HG03103 (cell line): Measurements from ENCODE around the gene ARHGEF2.

ENCODE experiments used
- ATAC-seq: cut with Tn5 transposase; IDR thresholded peaks from one replicate; pipeline ENCODE4 v1.9.1; 2021; ENCODE audit warnings: low read depth; ENCODE audit not compliant: unreplicated experiment

Gene ARHGEF2

GRCh38 chr1:155978325-155978972, at the start of gene ARHGEF2:
Gene ARHGEF2, minus strand, starts transcription at chr1:155978547. Its CDS starts 120 bp downstream, at chr1:155978427.
- ATAC-seq, result no peak

DNA sequence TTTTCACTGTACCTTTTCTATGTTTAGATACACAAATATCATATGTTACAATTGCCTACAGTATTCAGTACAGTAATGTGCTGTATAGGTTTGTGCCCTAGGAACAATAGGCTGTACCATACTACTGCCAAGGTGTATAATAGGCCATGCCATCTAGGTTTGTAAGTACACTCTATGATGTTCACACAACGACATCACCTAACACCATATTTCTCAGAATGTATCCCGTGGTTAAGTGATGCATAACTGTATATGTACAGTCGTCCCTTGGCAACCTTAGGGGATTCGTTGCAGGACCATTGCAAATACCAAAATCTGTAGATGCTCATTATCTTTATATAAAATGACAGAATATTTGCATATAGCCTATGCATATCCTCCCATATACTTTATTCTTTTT, 48.2 kb upstream of the ARHGEF2 start:
- no peak for ATAC-seq

GRCh38 chr1:156025876-156026275, 47.5 kb upstream of the ARHGEF2 start:
- no peak for ATAC-seq

DNA sequence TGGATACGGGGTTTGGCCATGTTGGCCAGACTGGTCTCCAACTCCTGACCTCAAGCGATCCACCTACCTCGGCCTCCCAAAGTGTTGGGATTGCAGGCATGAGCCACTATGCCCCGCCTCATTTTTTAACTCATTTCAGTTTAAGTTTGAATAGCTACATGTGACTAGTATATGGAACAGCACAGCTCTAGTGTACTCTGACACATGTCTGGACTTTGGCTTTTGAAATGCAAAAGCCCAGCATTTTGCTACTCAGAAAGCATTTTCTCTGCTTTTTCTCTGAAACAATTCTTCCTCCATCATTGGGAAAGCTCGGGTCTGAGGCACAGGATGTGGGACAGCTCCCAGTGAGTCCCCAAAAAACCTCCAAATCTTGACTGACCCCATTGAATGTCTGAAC, 46.5 kb upstream of the ARHGEF2 start:
- ATAC-seq, result no peak

DNA sequence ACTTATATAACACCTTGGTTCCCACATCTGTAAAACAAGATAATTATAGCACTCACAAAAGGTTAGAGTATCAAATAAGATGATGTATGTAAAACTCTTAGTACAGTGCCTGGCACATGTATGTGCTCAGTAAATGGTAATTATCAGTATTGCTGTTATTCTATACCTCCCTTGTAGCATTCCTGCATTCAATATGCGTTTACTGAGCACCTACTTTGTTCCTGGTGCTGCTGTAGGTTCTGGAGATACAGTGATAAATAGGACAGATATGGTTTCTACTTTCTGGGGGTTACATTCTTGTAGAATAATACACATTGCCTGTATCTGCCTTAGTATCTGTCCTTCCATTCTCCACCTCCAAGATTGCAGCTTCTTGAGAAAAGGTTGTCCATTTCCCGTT, 43.6 kb upstream of the ARHGEF2 start:
- ATAC-seq, result no peak

DNA sequence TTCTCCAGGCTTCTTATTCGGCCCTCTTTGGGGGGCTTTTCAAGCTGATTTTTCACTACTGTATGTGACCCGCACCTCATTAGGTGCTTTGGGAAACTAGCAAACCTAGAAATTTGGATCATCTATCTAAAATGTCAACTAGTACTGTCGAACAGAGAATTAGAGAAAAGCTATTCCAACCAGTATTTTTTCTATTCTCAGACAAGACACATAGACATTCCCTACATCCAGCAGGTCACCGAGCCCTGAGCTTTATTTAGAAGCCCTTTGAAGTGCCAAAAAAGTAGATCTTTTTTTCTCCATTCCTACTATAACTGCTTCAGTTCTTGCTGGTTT, 42.7 kb upstream of the ARHGEF2 start:
- no peak for ATAC-seq

DNA sequence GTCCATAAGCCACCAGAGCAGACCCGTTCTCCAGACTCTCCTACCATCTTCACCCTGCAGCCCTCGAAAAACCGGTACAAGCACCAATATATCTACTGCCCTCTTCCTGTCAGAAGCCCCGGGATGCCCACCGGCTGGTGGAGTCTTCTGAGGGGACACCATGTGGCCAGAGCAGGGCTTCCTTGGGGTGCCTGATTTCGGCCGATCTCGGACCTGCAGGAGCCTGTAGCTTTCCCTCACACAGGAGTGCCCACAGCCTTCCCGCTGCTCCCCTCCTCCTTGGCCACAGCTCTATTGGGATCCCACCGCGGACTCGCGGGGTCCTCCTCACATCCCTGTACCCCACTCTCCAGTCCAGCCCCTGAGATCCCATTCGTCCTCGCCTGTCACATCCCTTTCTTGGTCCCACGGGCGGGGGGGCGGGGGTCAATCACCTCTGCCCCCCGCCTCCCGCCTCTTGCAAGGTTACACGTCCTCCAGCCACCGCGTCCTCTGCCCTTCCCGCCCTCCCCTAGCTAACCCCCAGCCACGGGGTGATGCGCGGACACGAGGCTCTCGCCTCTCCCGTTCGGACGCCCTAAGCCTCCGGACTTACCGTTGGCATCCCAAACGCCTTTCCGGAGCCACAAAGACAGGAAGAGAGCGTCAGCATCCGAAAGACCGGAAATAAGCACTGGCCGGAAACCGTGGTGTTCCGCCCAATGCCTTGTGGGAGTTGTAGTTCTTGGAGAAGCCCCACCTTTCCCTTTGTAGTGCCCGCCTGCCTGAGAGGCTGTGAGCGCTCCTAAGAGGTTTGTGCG, 42.1 kb upstream of the ARHGEF2 start, which contains the start of gene SSR2:
SSR2 (minus strand) TSS at position 659 of the 800 bp plus-strand sequence. CDS start 784 bp downstream, outside the sequence.
- no peak for ATAC-seq

DNA sequence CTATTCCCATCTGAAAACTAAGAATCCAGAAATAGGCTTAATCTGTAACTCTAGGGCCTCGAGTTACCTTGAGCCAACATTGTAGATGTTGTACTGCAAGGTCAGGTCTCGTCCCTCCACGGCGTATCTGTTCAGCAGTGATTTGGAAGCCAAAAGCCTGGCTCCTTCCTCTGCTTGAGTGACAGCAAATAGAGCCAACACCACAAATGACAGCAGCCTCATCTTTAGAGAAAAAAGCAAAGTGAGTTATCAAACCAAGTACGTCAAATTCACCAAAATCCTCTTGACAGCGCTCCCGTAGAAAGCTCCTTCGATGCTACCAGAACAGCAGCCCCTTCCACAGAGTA, 41.6 kb upstream of the ARHGEF2 start:
- no peak for ATAC-seq

GRCh38 chr1:156014829-156015228, 36.5 kb upstream of the ARHGEF2 start:
- no peak for ATAC-seq

DNA sequence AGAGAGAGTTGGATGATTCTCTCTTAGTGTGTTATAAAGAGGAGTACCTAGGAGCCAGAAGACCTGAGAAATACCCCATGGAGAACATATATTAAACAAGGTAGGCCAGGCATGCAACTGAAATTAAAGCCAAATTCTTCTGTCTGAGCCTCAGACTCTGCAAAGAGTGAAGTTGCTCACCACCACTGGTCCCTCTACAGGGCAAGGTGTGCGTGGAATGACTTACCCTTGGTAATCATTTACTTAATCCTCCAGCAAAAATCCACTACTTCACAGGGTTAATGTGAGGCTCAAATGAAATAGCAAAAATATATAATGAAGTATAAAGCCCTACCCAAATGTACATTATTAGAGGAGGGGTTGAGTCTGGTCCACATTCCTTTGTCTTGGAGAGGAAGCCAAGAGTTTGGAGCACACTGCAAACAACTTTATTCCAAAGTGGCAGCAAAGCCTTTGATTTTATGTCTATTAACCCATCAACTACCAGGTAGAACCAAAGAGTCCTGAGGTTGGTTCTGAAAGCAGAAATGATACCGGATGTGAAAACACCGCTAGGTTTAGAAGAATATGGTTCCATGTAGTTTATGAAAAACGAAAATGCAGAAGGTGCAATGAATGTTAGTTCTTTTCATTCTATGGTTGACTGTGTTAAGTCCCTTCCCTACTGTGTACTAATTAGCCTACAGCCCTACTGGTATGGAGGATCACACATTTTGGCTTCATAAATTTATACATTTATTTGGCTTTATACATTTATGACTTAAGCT, 33.9 kb upstream of the ARHGEF2 start:
- no peak for ATAC-seq

DNA sequence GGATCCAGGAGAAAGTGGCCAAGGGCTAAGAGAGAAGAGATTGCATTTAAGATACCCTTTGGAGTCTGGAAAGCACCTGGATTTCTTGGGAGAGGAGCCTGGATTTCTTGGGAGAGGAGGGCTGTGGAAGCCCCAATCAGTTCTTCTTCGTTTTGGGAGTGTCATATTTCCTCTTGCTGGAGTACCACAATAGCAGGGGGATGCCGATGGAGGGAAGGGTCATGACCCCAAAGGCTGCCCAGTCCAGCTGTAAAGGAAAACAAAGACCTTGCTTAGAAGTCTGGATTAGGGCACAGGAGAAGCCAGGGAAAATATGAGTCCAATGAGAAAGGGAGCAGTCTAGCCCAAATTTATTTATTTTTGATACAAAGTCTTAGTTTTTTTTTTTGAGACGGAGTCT, 31.1 kb upstream of the ARHGEF2 start:
- no peak for ATAC-seq

DNA sequence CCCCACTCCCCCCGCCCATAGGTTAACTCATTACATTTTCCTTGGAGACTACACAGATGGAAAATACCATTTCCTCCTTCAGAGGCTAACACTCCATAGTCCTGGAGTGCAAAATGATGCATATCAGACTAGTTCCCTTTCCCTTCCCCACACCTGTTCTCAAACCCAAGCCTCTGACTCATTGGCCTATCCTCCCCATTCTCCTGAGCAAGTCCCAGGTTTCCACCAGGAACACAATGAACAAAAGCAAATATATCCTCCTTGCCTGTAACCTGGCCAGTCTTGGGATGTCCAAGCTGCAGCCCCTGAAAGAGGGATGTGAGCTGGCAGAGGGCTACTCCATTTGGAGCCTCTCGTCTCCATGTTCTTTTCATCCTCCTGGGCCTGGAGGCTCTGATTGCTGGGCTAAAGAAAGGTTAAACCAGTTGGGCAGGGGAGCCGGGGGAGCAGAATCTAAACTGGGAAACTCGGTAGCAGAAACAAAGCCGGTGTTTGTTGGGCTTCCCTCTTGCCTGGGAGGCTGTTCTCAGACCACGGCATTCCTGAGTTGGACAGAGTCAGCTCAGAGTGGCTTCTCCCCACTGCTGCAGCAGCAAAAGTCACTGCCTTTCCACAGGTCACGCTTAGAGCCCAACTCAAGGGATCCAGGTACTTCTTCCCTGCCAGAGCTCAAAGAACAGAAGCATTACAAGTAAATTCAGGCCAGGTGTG, 28.5 kb upstream of the ARHGEF2 start:
- no peak for ATAC-seq

- ATAC-seq, result no peak
Observed at GRCh38 chr1:156004843-156005584, 26.7 kb upstream of the ARHGEF2 start.

DNA sequence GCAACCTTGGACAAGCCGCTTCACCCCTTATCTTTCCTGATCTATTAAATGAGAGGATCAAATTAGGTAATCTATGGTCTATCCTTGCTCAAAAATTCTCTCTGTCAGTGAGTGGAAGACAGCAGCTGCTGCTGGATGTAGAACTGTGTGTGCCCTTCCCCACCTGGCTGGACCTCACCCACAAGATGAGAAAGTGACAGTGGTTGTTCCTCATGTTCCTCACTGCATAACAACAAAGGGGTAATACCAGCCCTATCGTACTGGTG, 25.5 kb upstream of the ARHGEF2 start:
- no peak for ATAC-seq

- ATAC-seq, result no peak
Observed at GRCh38 chr1:156002188-156002911, 24.0 kb upstream of the ARHGEF2 start.

DNA sequence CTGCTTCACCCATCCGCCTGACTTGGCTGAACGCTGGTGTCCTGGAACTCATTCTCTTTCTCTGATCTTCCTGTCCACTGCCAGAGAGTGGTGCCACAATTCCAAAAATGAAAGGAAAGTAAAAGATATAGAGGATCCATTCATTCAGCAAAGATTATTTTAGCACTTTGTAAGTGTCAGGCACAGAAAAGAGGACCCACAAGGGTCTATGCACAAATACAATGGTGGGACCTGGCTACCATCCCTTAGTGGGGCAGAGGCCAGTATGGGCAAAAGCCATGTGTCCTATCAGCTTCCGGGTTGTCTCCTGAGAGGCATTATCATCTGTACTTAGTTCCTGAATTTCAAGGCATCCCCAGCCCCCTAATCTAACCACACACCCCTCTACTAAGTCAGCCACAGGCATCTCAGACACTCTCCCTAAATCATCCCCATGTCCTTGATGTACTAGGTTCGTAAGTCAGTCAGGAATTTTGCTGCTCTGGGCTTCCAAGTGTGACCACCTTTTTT, 23.4 kb upstream of the ARHGEF2 start:
- no peak for ATAC-seq

DNA sequence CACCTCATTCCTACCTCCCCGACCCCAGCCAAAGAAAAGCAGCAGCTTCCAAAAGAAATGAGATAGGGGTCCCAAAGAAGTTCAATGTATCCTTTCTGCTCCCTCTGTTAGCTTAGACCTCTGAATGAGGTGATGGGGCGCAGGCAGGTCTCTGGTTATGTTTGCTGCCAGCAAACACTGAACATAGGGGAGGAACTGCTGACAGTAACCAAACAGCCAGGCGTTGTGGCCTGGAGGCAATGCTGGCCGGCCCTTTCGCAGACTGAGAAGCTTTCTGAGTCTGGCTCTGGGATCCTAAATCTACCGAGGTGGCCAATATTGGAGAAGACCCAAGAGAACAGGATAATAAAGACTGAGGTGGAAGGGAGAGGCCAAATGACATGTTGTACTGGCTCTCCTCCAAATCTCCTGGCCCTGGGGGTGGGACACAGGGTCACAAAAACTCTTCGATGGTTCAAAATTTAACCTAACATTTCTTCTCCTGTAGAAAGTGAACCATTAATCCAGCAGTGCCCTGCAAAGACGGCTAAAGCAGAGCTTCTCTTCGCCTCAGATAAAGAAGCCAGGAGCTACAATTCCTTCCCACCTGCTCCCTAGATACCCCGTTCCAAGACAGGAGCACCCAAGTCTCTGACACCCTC, 22.8 kb upstream of the ARHGEF2 start:
- ATAC-seq, result no peak

DNA sequence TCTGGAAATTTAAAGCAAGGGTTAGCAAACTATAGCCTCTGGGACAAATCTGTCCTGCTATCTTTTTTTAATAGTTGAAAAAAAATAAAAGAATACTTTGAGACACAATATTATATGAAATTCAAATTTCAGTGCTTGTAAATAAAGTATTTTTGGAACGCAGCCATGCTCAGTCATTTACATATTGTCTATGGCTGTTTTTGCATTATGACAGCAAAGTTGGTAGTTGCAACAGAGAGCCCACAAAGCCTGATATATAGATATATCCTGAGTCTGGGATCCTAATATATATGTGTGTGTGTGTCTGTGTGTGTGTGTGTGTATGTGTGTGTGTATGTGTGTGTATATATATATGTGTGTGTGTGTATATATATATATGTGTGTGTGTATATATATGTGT, 21.6 kb upstream of the ARHGEF2 start:
- ATAC-seq, result no peak

GRCh38 chr1:155996166-155996565, 17.8 kb upstream of the ARHGEF2 start:
- ATAC-seq, result no peak
